SIG-M5 (cell line): ENCODE measurements around the gene LYZ.

Experiments used
- DNase-seq: peaks from one replicate; lab custom pipeline; 2025; lab: John Stamatoyannopoulos, UW

The LYZ gene

GRCh38 chr12:69338936-69339335 lies 9.2 kb upstream of the LYZ start:
- DNase-seq = no peak

- no peak for DNase-seq
These were observed 8.2 kb upstream of the LYZ start for GRCh38 chr12:69339999-69340398.

GRCh38 chr12:69341328-69341727 lies 6.9 kb upstream of the LYZ start:
- DNase-seq = peak; percentile 53

- DNase-seq = no peak
These were observed 5.8 kb upstream of the LYZ start for GRCh38 chr12:69342421-69342820.

GRCh38 chr12:69343357-69343756 lies 4.8 kb upstream of the LYZ start:
- no peak for DNase-seq

- no peak for DNase-seq
These were observed 4.1 kb upstream of the LYZ start for GRCh38 chr12:69343885-69344612.

GRCh38 chr12:69345077-69345476 lies 3.1 kb upstream of the LYZ start:
- no peak for DNase-seq

GRCh38 chr12:69345742-69346141 lies 2.4 kb upstream of the LYZ start:
- no peak for DNase-seq

- no peak for DNase-seq
These were observed 1.9 kb downstream of the LYZ start for GRCh38 chr12:69350002-69350626.

GRCh38 chr12:69350777-69351176 lies 2.6 kb downstream of the LYZ start:
- no peak for DNase-seq

GRCh38 chr12:69351462-69352236 lies 3.5 kb downstream of the LYZ start:
- no peak for DNase-seq

GRCh38 chr12:69352904-69353303 lies 4.7 kb downstream of the LYZ start:
- DNase-seq = no peak

GRCh38 chr12:69354172-69354555 lies 6.0 kb downstream of the LYZ start:
- DNase-seq = no peak

- DNase-seq = no peak
These were observed 6.5 kb downstream of the LYZ start for GRCh38 chr12:69354556-69355187.

GRCh38 chr12:69355363-69356028 lies 7.3 kb downstream of the LYZ start:
- no peak for DNase-seq

- DNase-seq = peak; percentile 83
These were observed 11.6 kb downstream of the LYZ start, which contains the start of gene YEATS4 for GRCh38 chr12:69359531-69360347. YEATS4 (plus strand) TSS chr12:69359743; CDS start chr12:69359973, 230 bp downstream.

- no peak for DNase-seq
These were observed 12.1 kb downstream of the LYZ start for GRCh38 chr12:69360348-69360672.

GRCh38 chr12:69366796-69367195 lies 18.6 kb downstream of the LYZ start:
- no peak for DNase-seq

GRCh38 chr12:69368171-69368570 lies 20.0 kb downstream of the LYZ start:
- DNase-seq = no peak

- no peak for DNase-seq
These were observed 34.9 kb downstream of the LYZ start for GRCh38 chr12:69383074-69383473.

- no peak for DNase-seq
These were observed 36.9 kb downstream of the LYZ start for GRCh38 chr12:69385038-69385437.
